GM18870 (cell line): Measurements from ENCODE around the gene TNFRSF1B.

Experiments
- ATAC-seq: cut with Tn5 transposase; IDR thresholded peaks from one replicate; pipeline ENCODE4 v1.9.1; 2021; ENCODE audit warnings: moderate library complexity; ENCODE audit not compliant: unreplicated experiment

The TNFRSF1B gene

GRCh38 chr1:12141163-12141850 lies 25.5 kb upstream of the TNFRSF1B start:
- no peak for ATAC-seq

GRCh38 chr1:12142141-12142823 lies 24.5 kb upstream of the TNFRSF1B start:
- ATAC-seq, result no peak

GRCh38 chr1:12142891-12143630 lies 23.7 kb upstream of the TNFRSF1B start:
- ATAC-seq, result no peak

- ATAC-seq, result no peak
Observed at GRCh38 chr1:12143631-12144155, 23.1 kb upstream of the TNFRSF1B start.

- no peak for ATAC-seq
Observed at GRCh38 chr1:12144236-12144635, 22.6 kb upstream of the TNFRSF1B start.

- ATAC-seq, result no peak
Observed at GRCh38 chr1:12144969-12145368, 21.8 kb upstream of the TNFRSF1B start.

GRCh38 chr1:12145616-12146342 lies 21.0 kb upstream of the TNFRSF1B start:
- no peak for ATAC-seq

- ATAC-seq, result no peak
Observed at GRCh38 chr1:12146343-12147112, 20.3 kb upstream of the TNFRSF1B start.

GRCh38 chr1:12147201-12147701 lies 19.5 kb upstream of the TNFRSF1B start:
- no peak for ATAC-seq

GRCh38 chr1:12148160-12148957 lies 18.4 kb upstream of the TNFRSF1B start:
- no peak for ATAC-seq

GRCh38 chr1:12148958-12149790 lies 17.6 kb upstream of the TNFRSF1B start:
- ATAC-seq, result no peak

GRCh38 chr1:12149791-12150175 lies 17.0 kb upstream of the TNFRSF1B start:
- ATAC-seq, result no peak

- ATAC-seq, result no peak
Observed at GRCh38 chr1:12150456-12151200, 16.2 kb upstream of the TNFRSF1B start.

GRCh38 chr1:12151465-12151864 lies 15.3 kb upstream of the TNFRSF1B start:
- no peak for ATAC-seq

- peak; percentile 63 for ATAC-seq
Observed at GRCh38 chr1:12152113-12152891, 14.5 kb upstream of the TNFRSF1B start.

GRCh38 chr1:12153181-12153785 lies 13.5 kb upstream of the TNFRSF1B start:
- ATAC-seq, result no peak

GRCh38 chr1:12155328-12155727 lies 11.5 kb upstream of the TNFRSF1B start:
- no peak for ATAC-seq
